K562 (cell line): ENCODE results near the gene RNGTT. TPM values are rescaled to one million over a fixed set of nuclear protein-coding genes. Genes with fewer than 3 reads are reported as not detected.

Experiments
- ATAC-seq: fragments of 200-7000 bp; cut with Tn5 transposase; 3 replicates; pipeline ENCODE4 v1.9.1; 2020; ENCODE audit warnings: moderate library complexity
- BruUV-seq: library from RNA; stranded (reverse); fragments of 400-500 nt; replicated peaks from 2 replicates; lab custom pipeline; 2021; lab: Mats Ljungman, UMichigan
- CTCF ChIA-PET: fragments of 300-600 bp; formaldehyde crosslinking; extraction: SDS; loops from one replicate; lab custom pipeline; 2021; ENCODE audit warnings: low intra/inter-chr PET ratio; lab: Yijun Ruan, JAX
- POLR2A ChIA-PET: fragments of 300-600, 350-650 bp; sonication (Branson Sonifier 250); formaldehyde crosslinking; extraction: SDS; loops from one replicate; lab custom pipeline; 2021; ENCODE audit warnings: antibody characterized with exemption, inconsistent platforms; lab: Yijun Ruan, JAX
- DNase-seq, 4 experiments: peaks; one replicate each; pipeline versions ENCODE4 v3.0.0 to v3.0.0-alpha.2; 2011 to 2018; ENCODE audit warnings: low spot score in 3 of 4, mixed read lengths in 3 of 4; ENCODE audit errors: extremely low read depth in 1 of 4
- FAIRE-seq: peaks from 2 replicates; lab custom pipeline; 2011; peaks lifted over from hg19 to GRCh38; lab: Jason Lieb, UNC
- H2AFZ ChIP-seq: 2 replicates; pipeline ENCODE4 v1.6.0; 2011; ENCODE audit warnings: low read depth, low read length, control low read depth, inconsistent platforms
- H3K27ac ChIP-seq: fragments of 200-600 bp; 3 replicates; pipeline ENCODE4 v1.8.0; 2011; ENCODE audit warnings: low read depth, mild to moderate bottlenecking, control low read depth, inconsistent platforms, low read length, moderate library complexity, mixed read lengths; ENCODE audit errors: extremely low read depth
- H3K27me3 ChIP-seq, 2 experiments: fragments of 300-600 bp in 1 of 2; 2 replicates in 1 of 2; 3 replicates in 1 of 2; pipeline versions ENCODE4 v1.6.0 to v1.8.0; 2011; ENCODE audit warnings: inconsistent platforms in 2 of 2, low read length in 2 of 2, mild to moderate bottlenecking in 1 of 2, mixed read lengths in 1 of 2, moderate library complexity in 1 of 2; ENCODE audit not compliant: control insufficient read depth in 2 of 2, insufficient read depth in 2 of 2
- H3K36me3 ChIP-seq: fragments of 300-600 bp; 3 replicates; pipeline ENCODE4 v1.8.0; 2011; ENCODE audit warnings: mild to moderate bottlenecking, low read length, inconsistent platforms; ENCODE audit not compliant: control insufficient read depth, insufficient read depth
- H3K4me1 ChIP-seq, 2 experiments: fragments of 200-600 bp in 1 of 2; replicated peaks in 1 of 2; 2 replicates in 1 of 2; 3 replicates in 1 of 2; pipeline versions ENCODE4 v1.5.1 to v1.8.0; 2011; ENCODE audit warnings: inconsistent platforms in 2 of 2, low read length in 2 of 2, mild to moderate bottlenecking in 1 of 2, mixed read lengths in 1 of 2, moderate library complexity in 1 of 2; ENCODE audit not compliant: control insufficient read depth in 2 of 2, insufficient read depth in 2 of 2
- H3K4me2 ChIP-seq: 2 replicates; pipeline ENCODE4 v1.6.1; 2011; ENCODE audit warnings: low read length, control low read depth, inconsistent platforms, mixed read lengths; ENCODE audit not compliant: insufficient read depth
- H3K4me3 ChIP-seq: fragments of 200-600 bp; sonication (generic), shearing (Covaris generic); 2 replicates; pipeline ENCODE4 v1.5.1; 2016; ENCODE audit warnings: control low read depth, inconsistent platforms
- H3K79me2 ChIP-seq: fragments of 200-600 bp; 3 replicates; pipeline ENCODE4 v1.8.0; 2011; ENCODE audit warnings: low read length, inconsistent platforms; ENCODE audit not compliant: control insufficient read depth, insufficient read depth
- H3K9ac ChIP-seq, 2 experiments: 2 replicates each; pipeline versions ENCODE4 v1.6.0 to v1.6.1; 2011; ENCODE audit warnings: low read depth in 2 of 2, low read length in 2 of 2, control low read depth in 1 of 2, inconsistent platforms in 1 of 2, mild to moderate bottlenecking in 1 of 2, mixed read lengths in 1 of 2; ENCODE audit not compliant: insufficient read depth in 1 of 2
- H3K9me1 ChIP-seq: one replicate; pipeline ENCODE4 v1.6.0; 2011; ENCODE audit warnings: inconsistent platforms, mild to moderate bottlenecking, low read length, moderate library complexity; ENCODE audit not compliant: control insufficient read depth, insufficient read depth
- H3K9me3 ChIP-seq: replicated peaks from 2 replicates; pipeline ENCODE4 v1.5.1; 2011; ENCODE audit warnings: low read depth, low read length, inconsistent platforms; ENCODE audit not compliant: control insufficient read depth, insufficient read depth
- H4K20me1 ChIP-seq: replicated peaks from 2 replicates; pipeline ENCODE4 v1.6.1; 2011; ENCODE audit warnings: low read length, inconsistent platforms, mixed read lengths; ENCODE audit not compliant: control insufficient read depth, insufficient read depth
- ARID2 ChIP-seq: fragments of 450-650 bp; IDR thresholded peaks from 2 replicates; pipeline ENCODE4 v1.6.1; 2017; ENCODE audit warnings: antibody characterized with exemption, mild to moderate bottlenecking
- ATF3 ChIP-seq, 2 experiments: fragments of 450-650 bp in 1 of 2; sonication (generic) in 1 of 2; formaldehyde crosslinking in 1 of 2; IDR thresholded peaks in 1 of 2; conservative IDR thresholded peaks in 1 of 2; 2 replicates each; pipeline versions ENCODE4 v1.6.1 to v1.8.1; 2016 to 2023; ENCODE audit warnings: mild to moderate bottlenecking in 2 of 2, moderate library complexity in 2 of 2, inconsistent platforms in 1 of 2, missing genetic modification reagents in 1 of 2
- GTF2E2 ChIP-seq: fragments of 200-800 bp; sonication (Bioruptor generic); IDR thresholded peaks from 2 replicates; pipeline ENCODE4 v1.6.1; 2016; ENCODE audit warnings: missing genetic modification characterization, missing compliant biosample characterization
- KDM2B ChIP-seq: fragments of 250-450 bp; sonication (Bioruptor Pico); IDR thresholded peaks from 2 replicates; pipeline ENCODE4 v1.8.0; 2021; ENCODE audit warnings: mild to moderate bottlenecking, moderate library complexity
- SIN3A ChIP-seq, 2 experiments: fragments of 150-350 bp in 1 of 2; IDR thresholded peaks; 2 replicates each; pipeline ENCODE4 v1.6.1; 2011 to 2016; ENCODE audit warnings: borderline replicate concordance in 2 of 2, low read depth in 2 of 2, low read length in 2 of 2, mild to moderate bottlenecking in 2 of 2, moderate library complexity in 2 of 2; ENCODE audit not compliant: control insufficient read depth in 1 of 2
- TOE1 ChIP-seq, 2 experiments: fragments of 450-650 bp in 1 of 2; sonication (generic) in 1 of 2; formaldehyde crosslinking in 1 of 2; IDR thresholded peaks; 2 replicates each; pipeline versions ENCODE4 v1.7.1 to v1.8.0; 2016 to 2022; ENCODE audit warnings: borderline replicate concordance in 2 of 2, mild to moderate bottlenecking in 2 of 2, antibody characterized with exemption in 1 of 2, inconsistent platforms in 1 of 2, low read depth in 1 of 2, missing genetic modification reagents in 1 of 2, moderate library complexity in 1 of 2
- ZNF12 ChIP-seq: sonication (generic); formaldehyde crosslinking; IDR thresholded peaks from 2 replicates; pipeline ENCODE4 v1.4.0; 2020; ENCODE audit warnings: mild to moderate bottlenecking, missing genetic modification reagents
- ZNF436 ChIP-seq: fragments of 250-450, 450-650 bp; sonication (Bioruptor Pico); formaldehyde crosslinking; IDR thresholded peaks from 2 replicates; pipeline ENCODE4 v1.7.0; 2020; ENCODE audit warnings: mild to moderate bottlenecking
- WGBS: fragments of 100-300 bp; shearing (Covaris generic); methylation state at CpG from one replicate; pipeline ENCODE4 v1.1.6; 2016; ENCODE audit warnings: low coverage, mixed read lengths; ENCODE audit not compliant: insufficient coverage; ENCODE audit errors: missing lambda C conversion rate; 5-methylcytosine and 5-hydroxymethylcytosine counted together
- in situ Hi-C: fragments of 300-500 bp; cut with MboI; formaldehyde crosslinking; loops from 4 replicates; pipeline ENCODE4 v1.15.0; 2018; ENCODE audit warnings: inconsistent platforms, mixed read lengths
- intact Hi-C: fragments of 100-400 bp; cut with micrococcal nuclease; formaldehyde crosslinking; loops from 2 replicates; pipeline ENCODE4 v1.14.2; 2022
- polyA plus RNA-seq, 8 experiments: library from polyadenylated mRNA; depleted of rRNA in 4 of 8; stranded (reverse) in 5 of 8; unstranded in 3 of 8; fragments of >200 nt; fragmentation: Nextera tagmentation in 2 of 8; fragmentation: Illumina TruSeq in 1 of 8; extraction: Ambion mirVana in 2 of 8; extraction: Trizol in 1 of 8; gene quantifications; 2 replicates each; pipeline versions ENCODE4 v1.2.1 to v1.2.3, GENCODE V29; 2011 to 2014; ENCODE audit warnings: inconsistent platforms in 1 of 8, missing spikeins in 1 of 8
- total RNA-seq, 7 experiments: library from RNA; depleted of rRNA in 6 of 7; stranded (reverse); fragments of >200 nt in 6 of 7; fragmentation: Illumina TruSeq in 2 of 7; extraction: Trizol in 2 of 7; gene quantifications; 2 replicates each; pipeline versions ENCODE4 v1.2.1 to v1.2.3, GENCODE V29; 2011 to 2021; ENCODE audit warnings: low replicate concordance in 1 of 7

RNGTT gene
- total and polyA plus RNA-seq, 9 of the 15 experiments (the other 6 are each of a cell fraction or from before 2014, with no cell fraction given): 6.1 to 31.7 (median 19.5) TPM

DNA sequence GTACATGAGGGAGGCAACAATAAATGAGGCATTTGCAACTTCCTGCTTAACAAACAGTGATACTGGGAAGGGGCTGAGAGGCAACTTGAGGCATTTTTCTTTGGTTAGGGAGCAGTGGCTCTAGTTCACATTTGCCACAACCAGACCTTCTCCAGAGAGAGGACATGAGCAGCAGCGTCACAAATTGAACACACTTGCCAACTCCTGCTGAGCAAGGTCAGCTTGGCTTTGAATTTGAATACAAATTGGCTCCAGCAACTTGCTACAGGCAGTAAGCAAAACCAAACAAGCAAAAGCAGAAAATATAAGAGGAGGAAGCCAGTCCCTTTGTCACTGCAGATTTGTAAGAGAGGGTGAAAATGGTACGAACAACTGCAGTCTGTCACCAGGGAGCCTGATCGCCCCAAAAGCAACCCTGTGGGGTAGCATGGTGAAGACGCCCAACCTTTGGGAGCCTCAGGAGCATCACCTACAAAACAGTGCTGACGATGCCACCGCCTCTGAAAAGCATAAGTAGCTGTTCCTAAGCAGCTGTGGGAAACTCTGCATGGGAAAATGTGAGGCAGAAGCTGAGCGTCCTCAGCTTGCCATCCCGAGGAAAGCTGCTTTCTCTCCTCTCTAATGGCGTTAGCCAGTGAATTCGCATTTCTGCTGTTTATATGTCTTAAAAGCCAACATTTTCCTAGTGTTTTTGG, 378.7 kb downstream of the RNGTT start:
- Histone ChIP-seq H3K9me1 (no peaks in the 10 kb centered on the region), H3K4me2 (no peak overlapping the region), H3K9me3 (no peaks in the 10 kb centered on the region), H4K20me1 (no peaks in the 10 kb centered on the region), H3K36me3 (no peaks in the 10 kb centered on the region), H3K9ac (no peak overlapping the region), H2AFZ (no peak overlapping the region), H3K79me2 (no peaks in the 10 kb centered on the region), H3K4me3 (no peak overlapping the region), H3K4me1 (no peaks in the 10 kb centered on the region), H3K27ac (no peak overlapping the region), H3K27me3 (peaks cover 20 to 43% of the 10 kb centered on the region in 2 experiments)
- ChIA-PET POLR2A (interaction anchor here (1.2 kb wide), 1 partner anchor 15 kb away, joined by 3 read pairs; no protein-coding TSS in a partner anchor), CTCF (no interaction called here)
- ATAC-seq (no peak), DNase-seq (no peak), FAIRE-seq (no peak)
- WGBS: under 1% methylated on average over 10 of the region's 10 CpGs
- in situ Hi-C loops: no loop called here
- intact Hi-C loops: no loop called here
- no TSS peak for BruUV-seq
- TF ChIP-seq ZNF436 (CRISPR knock-in tag) (no peak), SIN3A (IDR thresholded peaks at IDR 0.05; ENCODE audit: borderline replicate concordance in 2 of 2, control insufficient read depth in 1 of 2, low read depth in 2 of 2, low read length in 2 of 2) (no peak), TOE1 (IDR thresholded peaks at IDR 0.05; ENCODE audit: borderline replicate concordance) (no peak), TOE1 (CRISPR knock-in tag; IDR thresholded peaks at IDR 0.05; ENCODE audit: borderline replicate concordance, low read depth) (no peak), ZNF12 (CRISPR knock-in tag) (no peak), ATF3 (IDR thresholded peaks at IDR 0.05) (no peak), ATF3 (CRISPR knock-in tag; conservative IDR thresholded peaks at IDR 0.05) (no peak), ARID2 (no peak), GTF2E2 (no peak), KDM2B (CRISPR knock-in tag) (no peak)
